Endothelial cell of umbilical vein (primary cell): ENCODE measurements around the gene CANT1. TPM values are rescaled to one million over a fixed set of nuclear protein-coding genes. Genes with fewer than 3 reads are reported as not detected.

Experiments used
- BruUV-seq: library from RNA; stranded (reverse); fragments of 400-500 nt; replicated peaks from 2 replicates; lab custom pipeline; 2021; lab: Mats Ljungman, UMichigan
- CTCF ChIA-PET: fragments of 300-600, 350-600 bp; sonication (Branson Sonifier 250); formaldehyde crosslinking; loops from one replicate; lab custom pipeline; 2021; ENCODE audit warnings: antibody characterized with exemption, inconsistent platforms; lab: Charles Lee
- POLR2A ChIA-PET: fragments of 300-600, 350-600 bp; sonication (Branson Sonifier 250); formaldehyde crosslinking; loops from one replicate; lab custom pipeline; 2021; ENCODE audit warnings: antibody characterized with exemption, inconsistent platforms; lab: Charles Lee
- DNase-seq: peaks from one replicate; pipeline ENCODE4 v3.0.0-alpha.2; 2011; ENCODE audit warnings: low read depth, low spot score
- FAIRE-seq: peaks from 2 replicates; lab custom pipeline; 2011; peaks lifted over from hg19 to GRCh38; lab: Jason Lieb, UNC
- H2AFZ ChIP-seq: 2 replicates; pipeline ENCODE4 v1.6.0; 2012; ENCODE audit warnings: low read depth, low read length, control low read depth, inconsistent platforms
- H3K27ac ChIP-seq: 2 replicates; pipeline ENCODE4 v1.5.1; 2011; ENCODE audit warnings: low read depth, mild to moderate bottlenecking, control low read depth, low read length, moderate library complexity; ENCODE audit not compliant: insufficient read depth
- H3K27me3 ChIP-seq, 2 experiments: 2 replicates each; pipeline versions ENCODE4 v1.6.0 to v1.6.1; 2011; ENCODE audit warnings: low read length in 2 of 2, mixed read lengths in 1 of 2; ENCODE audit not compliant: control insufficient read depth in 2 of 2, insufficient read depth in 2 of 2
- H3K36me3 ChIP-seq, 2 experiments: 2 replicates in 1 of 2; 3 replicates in 1 of 2; pipeline ENCODE4 v1.5.1; 2011; ENCODE audit warnings: low read length in 2 of 2, mild to moderate bottlenecking in 1 of 2, moderate library complexity in 1 of 2; ENCODE audit not compliant: control insufficient read depth in 2 of 2, insufficient read depth in 2 of 2; ENCODE audit errors: extremely low read depth in 1 of 2
- H3K4me1 ChIP-seq: 3 replicates; pipeline ENCODE4 v1.5.1; 2011; ENCODE audit warnings: mild to moderate bottlenecking, low read length; ENCODE audit not compliant: control insufficient read depth, insufficient read depth; ENCODE audit errors: extremely low read depth
- H3K4me2 ChIP-seq: 2 replicates; pipeline ENCODE4 v1.6.1; 2011; ENCODE audit warnings: low read length, control low read depth, mixed read lengths; ENCODE audit not compliant: insufficient read depth
- H3K4me3 ChIP-seq, 3 experiments: fragments of 200-600 bp in 1 of 3; sonication (generic), shearing (Covaris generic) in 1 of 3; replicated peaks in 1 of 3; 2 replicates each; pipeline ENCODE4 v1.5.1; 2011 to 2016; ENCODE audit warnings: control low read depth in 3 of 3, low read length in 3 of 3, mild to moderate bottlenecking in 2 of 3, inconsistent platforms in 1 of 3, low read depth in 1 of 3, moderate library complexity in 1 of 3; ENCODE audit not compliant: insufficient read depth in 1 of 3
- H3K79me2 ChIP-seq: 2 replicates; pipeline ENCODE4 v1.6.0; 2012; ENCODE audit warnings: low read length, inconsistent platforms; ENCODE audit not compliant: control insufficient read depth, insufficient read depth
- H3K9ac ChIP-seq: replicated peaks from 2 replicates; pipeline ENCODE3; 2011; ENCODE audit warnings: low read length, control low read depth; ENCODE audit not compliant: insufficient read depth; ENCODE audit errors: extremely low read depth
- H3K9me1 ChIP-seq: replicated peaks from 3 replicates; pipeline ENCODE4 v1.6.0; 2011; ENCODE audit warnings: mild to moderate bottlenecking, low read length; ENCODE audit not compliant: control insufficient read depth, insufficient read depth; ENCODE audit errors: extremely low read depth
- H3K9me3 ChIP-seq: replicated peaks from 2 replicates; pipeline ENCODE4 v1.5.1; 2012; ENCODE audit warnings: low read length, inconsistent platforms; ENCODE audit not compliant: control insufficient read depth, insufficient read depth
- H4K20me1 ChIP-seq: replicated peaks from 2 replicates; pipeline ENCODE3; 2011; ENCODE audit warnings: mild to moderate bottlenecking, low read length; ENCODE audit not compliant: control insufficient read depth, insufficient read depth; ENCODE audit errors: extremely low read depth
- CTCF ChIP-seq, 2 donors: IDR thresholded peaks; 1 replicate in 1 of 2; 2 replicates in 1 of 2; pipeline ENCODE4 v1.5.1; 2011; ENCODE audit warnings: low read length in 2 of 2, mild to moderate bottlenecking in 2 of 2, moderate library complexity in 2 of 2, control low read depth in 1 of 2, inconsistent platforms in 1 of 2, low read depth in 1 of 2; ENCODE audit not compliant: insufficient read depth in 1 of 2; ENCODE audit errors: extremely low read depth in 1 of 2
- EZH2 ChIP-seq: IDR thresholded peaks from 2 replicates; pipeline ENCODE4 v1.6.1; 2012; ENCODE audit warnings: borderline replicate concordance, low read depth, mild to moderate bottlenecking, moderate library complexity, low read length, inconsistent platforms; ENCODE audit not compliant: severe bottlenecking
- FOS ChIP-seq: IDR thresholded peaks from 2 replicates; pipeline ENCODE4 v1.6.1; 2011; ENCODE audit warnings: mild to moderate bottlenecking, low read length, moderate library complexity, borderline replicate concordance; ENCODE audit not compliant: insufficient read depth
- GATA2 ChIP-seq: IDR thresholded peaks from 2 replicates; pipeline ENCODE4 v1.7.0; 2011; ENCODE audit warnings: low read depth, mild to moderate bottlenecking, moderate library complexity, mixed read lengths, low read length; ENCODE audit not compliant: insufficient read length, insufficient read depth
- JUN ChIP-seq: IDR thresholded peaks from 2 replicates; pipeline ENCODE4 v1.6.1; 2011; ENCODE audit warnings: borderline replicate concordance, low read depth; ENCODE audit not compliant: insufficient read length, insufficient read depth
- MAX ChIP-seq: IDR thresholded peaks from 2 replicates; pipeline ENCODE4 v1.6.1; 2011; ENCODE audit not compliant: insufficient read depth, insufficient read length
- MYC ChIP-seq: IDR thresholded peaks from one replicate; pipeline ENCODE4 v1.6.1; 2011; ENCODE audit warnings: mild to moderate bottlenecking, low read depth, low read length
- POLR2A ChIP-seq: IDR thresholded peaks from 2 replicates; pipeline ENCODE4 v1.6.1; 2012; ENCODE audit warnings: low read depth, mild to moderate bottlenecking, control low read depth, low read length
- POLR2AphosphoS5 ChIP-seq: IDR thresholded peaks from 2 replicates; pipeline ENCODE4 v1.6.1; 2012; ENCODE audit warnings: low read depth, mild to moderate bottlenecking, control low read depth, low read length, moderate library complexity; ENCODE audit not compliant: insufficient read depth
- dilution Hi-C: fragments of 300-500 bp; cut with MboI; formaldehyde crosslinking; loops from one replicate; pipeline ENCODE4 v1.15.0; 2019; ENCODE audit warnings: low sequenced_read_pairs; ENCODE audit not compliant: extremely low pct_ligation_motif_present
- intact Hi-C: fragments of 100-400 bp; cut with micrococcal nuclease; formaldehyde crosslinking; loops from one replicate; pipeline ENCODE4 v1.10.0; 2022
- polyA plus RNA-seq, 4 experiments: library from polyadenylated mRNA; depleted of rRNA in 3 of 4; stranded (reverse) in 3 of 4; unstranded in 1 of 4; fragments of >200 nt; gene quantifications; 2 replicates each; pipeline versions ENCODE4 v1.2.1 to v1.2.3, GENCODE V29; 2011 to 2012; ENCODE audit warnings: missing spikeins in 1 of 4
- total RNA-seq: library from RNA; stranded (reverse); gene quantifications from 2 replicates; pipeline ENCODE4 v1.2.3, GENCODE V29; 2021

Gene CANT1
- total and polyA plus RNA-seq, 2 donors (not counting 3 experiments of a cell fraction or from before 2014, with no cell fraction given), result 85.0 to 93.6 TPM

GRCh38 chr17:78972507-78973105 is 37.0 kb downstream of the CANT1 start:
- no peaks in the 10 kb centered on the region for H4K20me1 ChIP-seq
- H3K9ac ChIP-seq, result no peak overlapping the region
- no peak overlapping the region for H2AFZ ChIP-seq
- no peaks in the 10 kb centered on the region for H3K27me3 ChIP-seq
- no peak overlapping the region for H3K4me3 ChIP-seq
- dilution Hi-C loops (no loop called here), intact Hi-C loops (no loop called here)
- TF ChIP-seq JUN (no peak), FOS (no peak), MAX (no peak), EZH2 (no peak), POLR2A (no peak), MYC (no peak), GATA2 (no peak), CTCF (IDR thresholded peaks at IDR 0.05; ENCODE audit: extremely low read depth in 1 of 2, insufficient read depth in 1 of 2, low read depth in 1 of 2, low read length in 2 of 2) (no peak), POLR2AphosphoS5 (no peak)
- H3K4me2 ChIP-seq, result no peak overlapping the region
- FAIRE-seq, result no peak
- ChIA-PET POLR2A (no interaction called here), CTCF (interaction anchor here (1.2 to 9.1 kb wide), 12 partner anchors 12 to 153 kb away, joined by 4 to 171 read pairs (median 11); no protein-coding TSS in a partner anchor)
- BruUV-seq, result no TSS peak
- H3K36me3 ChIP-seq, result no peaks in the 10 kb centered on the region
- no peaks in the 10 kb centered on the region for H3K4me1 ChIP-seq
- H3K79me2 ChIP-seq, result no peaks in the 10 kb centered on the region
- H3K9me1 ChIP-seq, result no peaks in the 10 kb centered on the region
- no peak for DNase-seq
- H3K27ac ChIP-seq, result no peak overlapping the region
- no peaks in the 10 kb centered on the region for H3K9me3 ChIP-seq
